Neural progenitor cell (in vitro differentiated cells): ENCODE measurements around the gene FBN2.

Experiments
- EZH2 ChIP-seq: fragments of 200-600 bp; sonication (generic); IDR thresholded peaks from 2 replicates; pipeline ENCODE4 v1.6.1; 2017; ENCODE audit warnings: antibody characterized with exemption, mild to moderate bottlenecking, moderate library complexity
- EZH2phosphoT487 ChIP-seq: fragments of 200-600 bp; sonication (generic); IDR thresholded peaks from 2 replicates; pipeline ENCODE4 v1.6.1; 2017; ENCODE audit warnings: antibody characterized with exemption
- TF ChIP-seq, protein P1 (sequence below): fragments of 200-600 bp; sonication (generic); IDR thresholded peaks from 2 replicates; pipeline ENCODE4 v1.5.1; 2017; ENCODE audit warnings: antibody characterized with exemption, mild to moderate bottlenecking

DNA sequence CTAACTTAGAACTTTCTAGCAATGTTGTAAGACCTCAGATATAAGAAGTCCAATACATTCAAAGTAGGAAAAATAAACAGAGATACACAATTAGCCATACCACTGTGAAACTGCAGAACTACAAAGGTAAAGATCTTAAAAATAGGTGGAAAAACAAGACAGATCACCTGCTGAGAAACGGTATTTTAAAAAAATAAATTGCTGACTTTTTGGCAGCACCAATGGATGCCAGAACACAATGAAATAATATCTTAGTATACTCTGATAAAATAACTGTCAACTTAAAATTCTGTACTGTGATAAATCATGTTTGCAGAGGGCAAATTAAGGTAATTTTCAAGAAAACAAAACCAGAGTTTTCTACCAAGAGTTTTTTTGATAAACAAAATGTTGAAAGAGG lies 138.9 kb downstream of the FBN2 start:
- TF ChIP-seq, protein P1, sequence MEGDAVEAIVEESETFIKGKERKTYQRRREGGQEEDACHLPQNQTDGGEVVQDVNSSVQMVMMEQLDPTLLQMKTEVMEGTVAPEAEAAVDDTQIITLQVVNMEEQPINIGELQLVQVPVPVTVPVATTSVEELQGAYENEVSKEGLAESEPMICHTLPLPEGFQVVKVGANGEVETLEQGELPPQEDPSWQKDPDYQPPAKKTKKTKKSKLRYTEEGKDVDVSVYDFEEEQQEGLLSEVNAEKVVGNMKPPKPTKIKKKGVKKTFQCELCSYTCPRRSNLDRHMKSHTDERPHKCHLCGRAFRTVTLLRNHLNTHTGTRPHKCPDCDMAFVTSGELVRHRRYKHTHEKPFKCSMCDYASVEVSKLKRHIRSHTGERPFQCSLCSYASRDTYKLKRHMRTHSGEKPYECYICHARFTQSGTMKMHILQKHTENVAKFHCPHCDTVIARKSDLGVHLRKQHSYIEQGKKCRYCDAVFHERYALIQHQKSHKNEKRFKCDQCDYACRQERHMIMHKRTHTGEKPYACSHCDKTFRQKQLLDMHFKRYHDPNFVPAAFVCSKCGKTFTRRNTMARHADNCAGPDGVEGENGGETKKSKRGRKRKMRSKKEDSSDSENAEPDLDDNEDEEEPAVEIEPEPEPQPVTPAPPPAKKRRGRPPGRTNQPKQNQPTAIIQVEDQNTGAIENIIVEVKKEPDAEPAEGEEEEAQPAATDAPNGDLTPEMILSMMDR: no peak
- TF ChIP-seq EZH2phosphoT487: no peak
- TF ChIP-seq EZH2: no peak
